Spleen (tissue), 7 donors: ENCODE data around the gene DCST2.

Experiments used
- CTCF ChIP-seq, 11 experiments: fragments of 200-600 bp in 7 of 11; fragments of 450-650 bp in 4 of 11; sonication (generic) in 4 of 11; IDR thresholded peaks in 8 of 11; conservative IDR thresholded peaks in 3 of 11; 1 replicate in 7 of 11; 2 replicates in 4 of 11; pipeline versions ENCODE4 v1.4.0 to v1.8.0; 2016 to 2021; ENCODE audit warnings: antibody characterized with exemption in 11 of 11, inconsistent platforms in 4 of 11, mild to moderate bottlenecking in 1 of 11
- POLR2A ChIP-seq, 3 donors: fragments of 450-650 bp; IDR thresholded peaks; one replicate each; pipeline ENCODE4 v1.5.1; 2017; ENCODE audit warnings: antibody characterized with exemption in 3 of 3, mild to moderate bottlenecking in 1 of 3
- donor health status: DM: no; HTN: no; CAD: no; lungs with moderate emphysema.
- donor health status: DM: no; HTN: no; CAD: no.
- donor health status: DM: no; HTN: no; CAD: no.

DNA sequence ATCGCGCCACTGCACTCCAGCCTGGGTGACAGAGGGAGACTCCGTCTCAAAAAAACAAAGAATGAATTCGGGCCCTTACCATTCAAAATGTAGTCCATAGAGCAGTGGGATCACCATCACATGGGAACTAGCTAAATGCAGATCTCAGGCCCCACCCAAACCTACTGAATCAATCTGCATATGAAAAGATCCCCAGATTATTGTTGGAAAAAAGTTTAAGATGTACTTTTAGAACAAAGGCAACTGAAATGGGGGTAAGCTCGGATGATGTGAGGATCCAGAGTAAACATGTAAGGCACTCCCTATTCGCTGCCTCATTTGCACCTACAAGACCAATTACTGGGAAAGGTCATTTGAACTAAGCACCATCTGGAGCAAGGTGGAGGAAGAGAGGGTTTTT is 51.2 kb downstream of the DCST2 start:
- no peak for TF ChIP-seq CTCF (IDR thresholded peaks at IDR 0.05 in 8 of 11, conservative IDR thresholded peaks at IDR 0.05 in 3 of 11)
- TF ChIP-seq POLR2A (IDR thresholded peaks at IDR 0.05), result no peak
